Lower lobe of right lung (tissue), 2 donors: Measurements from ENCODE around the gene CORO6. TPM values are rescaled to one million over a fixed set of nuclear protein-coding genes. Genes with fewer than 3 reads are reported as not detected.

Experiments
- ATAC-seq, 2 donors: fragments of 200-7000 bp; cut with Tn5 transposase; one replicate each; pipeline ENCODE4 v1.9.1; 2020 to 2022; ENCODE audit warnings: mild to moderate bottlenecking in 2 of 2, moderate library complexity in 2 of 2
- DNase-seq: peaks from one replicate; pipeline ENCODE4 v3.0.0-alpha.2; 2020
- H3K27ac ChIP-seq: fragments of 200-600 bp; one replicate; pipeline ENCODE4 v1.8.0; 2022
- H3K27me3 ChIP-seq: fragments of 200-600 bp; one replicate; pipeline ENCODE4 v1.8.0; 2022; ENCODE audit warnings: low read depth
- H3K36me3 ChIP-seq: fragments of 200-600 bp; one replicate; pipeline ENCODE4 v1.8.0; 2022; ENCODE audit warnings: mild to moderate bottlenecking
- H3K4me1 ChIP-seq: fragments of 200-600 bp; one replicate; pipeline ENCODE4 v1.8.0; 2022
- H3K4me3 ChIP-seq: fragments of 200-600 bp; one replicate; pipeline ENCODE4 v1.8.0; 2022; ENCODE audit warnings: mild to moderate bottlenecking
- H3K9me3 ChIP-seq: fragments of 200-600 bp; one replicate; pipeline ENCODE4 v1.8.0; 2022
- CTCF ChIP-seq: fragments of 200-600 bp; IDR thresholded peaks from one replicate; pipeline ENCODE4 v1.8.0; 2022; ENCODE audit warnings: antibody characterized with exemption, mild to moderate bottlenecking
- intact Hi-C: fragments of 100-400 bp; cut with DNase I; formaldehyde crosslinking; loops from one replicate; pipeline ENCODE4 v1.11.0; 2022
- total RNA-seq: library from RNA; stranded (reverse); fragmentation: NEBNext Ultra II Directional; extraction: Animal tissue kit (Norgen Biotek cat#: 25700); gene quantifications from one replicate; pipeline ENCODE4 v1.2.1, GENCODE V29; 2021
- donor health status: DM: no; HTN: yes; CAD: no; lungs with severe emphysema.

CORO6 gene
- total RNA-seq, 1 donor from 2014 or later: 6.6 TPM

GRCh38 chr17:29573871-29574731 lies 48.6 kb downstream of the CORO6 start:
- peaks cover 21% of the 10 kb centered on the region for H3K4me1 ChIP-seq
- no peak for TF ChIP-seq CTCF
- no peaks in the 10 kb centered on the region for H3K9me3 ChIP-seq
- intact Hi-C loops: no loop called here
- H3K27me3 ChIP-seq: no peaks in the 10 kb centered on the region
- ATAC-seq: no peak
- H3K4me3 ChIP-seq: no peak overlapping the region
- no peak overlapping the region for H3K27ac ChIP-seq
- peaks cover 69% of the 10 kb centered on the region for H3K36me3 ChIP-seq
- DNase-seq: no peak

- Histone ChIP-seq H3K9me3 (no peaks in the 10 kb centered on the region), H3K4me1 (peaks cover 25% of the 10 kb centered on the region)
Observed at GRCh38 chr17:29573558-29573869, 49.2 kb downstream of the CORO6 start.

GRCh38 chr17:29572691-29573557 lies 49.8 kb downstream of the CORO6 start:
- peak overlapping the region; percentile 42 for H3K4me3 ChIP-seq
- H3K4me1 ChIP-seq: peaks cover 25% of the 10 kb centered on the region
- H3K27me3 ChIP-seq: no peaks in the 10 kb centered on the region
- H3K27ac ChIP-seq: no peak overlapping the region
- peak; percentile 71 for TF ChIP-seq CTCF
- ATAC-seq (peak; percentile 37 to 56), DNase-seq (peak; percentile 67)
- H3K9me3 ChIP-seq: no peaks in the 10 kb centered on the region
- peaks cover 57% of the 10 kb centered on the region for H3K36me3 ChIP-seq
- intact Hi-C loops: no loop called here

More at GRCh38 chr17:29573558-29573869, 49.2 kb downstream of the CORO6 start:
- intact Hi-C loops: no loop called here
- DNase-seq (no peak), ATAC-seq (no peak)
- H3K27ac ChIP-seq: no peak overlapping the region
- H3K27me3 ChIP-seq: no peaks in the 10 kb centered on the region
- peaks cover 63% of the 10 kb centered on the region for H3K36me3 ChIP-seq
- TF ChIP-seq CTCF: no peak
- H3K4me3 ChIP-seq: no peak overlapping the region

- no peak for TF ChIP-seq CTCF
- peak overlapping the region; percentile 42 for H3K4me3 ChIP-seq
- ATAC-seq (no peak), DNase-seq (no peak)
- peaks cover 25% of the 10 kb centered on the region for H3K4me1 ChIP-seq
- H3K36me3 ChIP-seq: peaks cover 49% of the 10 kb centered on the region
- H3K27me3 ChIP-seq: no peaks in the 10 kb centered on the region
- intact Hi-C loops: no loop called here
- no peak overlapping the region for H3K27ac ChIP-seq
- H3K9me3 ChIP-seq: no peaks in the 10 kb centered on the region
Observed at GRCh38 chr17:29571883-29572681, 50.6 kb downstream of the CORO6 start.

GRCh38 chr17:29571486-29571882 lies 51.2 kb downstream of the CORO6 start:
- H3K27ac ChIP-seq: no peak overlapping the region
- intact Hi-C loops: no loop called here
- no peak for ATAC-seq
- no peaks in the 10 kb centered on the region for H3K9me3 ChIP-seq
- H3K36me3 ChIP-seq: peaks cover 43% of the 10 kb centered on the region
- TF ChIP-seq CTCF: no peak
- no peaks in the 10 kb centered on the region for H3K27me3 ChIP-seq
- H3K4me1 ChIP-seq: peaks cover 27% of the 10 kb centered on the region
- no peak overlapping the region for H3K4me3 ChIP-seq
- no peak for DNase-seq
